K562 (cell line): ENCODE data around the gene C6orf89. TPM values are rescaled to one million over a fixed set of nuclear protein-coding genes. Genes with fewer than 3 reads are reported as not detected.

ENCODE experiments used
- ARID3A ChIP-seq: IDR thresholded peaks from 2 replicates; pipeline ENCODE4 v1.6.1; 2012; ENCODE audit warnings: low read depth, low read length, improper control_type of control experiment, borderline replicate concordance
- BRD4 ChIP-seq: fragments of 200-600 bp; sonication (generic); IDR thresholded peaks from 2 replicates; pipeline ENCODE4 v1.6.1; 2017; ENCODE audit warnings: inconsistent platforms
- DACH1 ChIP-seq: fragments of 450-650 bp; IDR thresholded peaks from 2 replicates; pipeline ENCODE4 v1.6.1; 2018; ENCODE audit not compliant: partially characterized antibody
- ERF ChIP-seq: fragments of 450-650 bp; formaldehyde crosslinking; IDR thresholded peaks from 2 replicates; pipeline ENCODE4 v1.4.0; 2020; ENCODE audit warnings: mild to moderate bottlenecking, mixed read lengths
- ETS2 ChIP-seq: IDR thresholded peaks from 2 replicates; pipeline ENCODE4 v1.6.1; 2016; ENCODE audit warnings: borderline replicate concordance, missing genetic modification characterization, mild to moderate bottlenecking, moderate library complexity, missing compliant biosample characterization; ENCODE audit not compliant: poor library complexity, severe bottlenecking
- HEY1 ChIP-seq: fragments of 250-450 bp; sonication (Bioruptor Pico); IDR thresholded peaks from 2 replicates; pipeline ENCODE4 v1.5.0; 2020; ENCODE audit warnings: mild to moderate bottlenecking, moderate library complexity, borderline replicate concordance
- HMBOX1 ChIP-seq: sonication (generic); IDR thresholded peaks from 2 replicates; pipeline ENCODE4 v1.6.1; 2016
- HNRNPK ChIP-seq: fragments of 200-400 bp; formaldehyde crosslinking; IDR thresholded peaks from one replicate; pipeline ENCODE4 v1.6.1; 2018; ENCODE audit warnings: mild to moderate bottlenecking, low read depth, low read length; ENCODE audit not compliant: poor library complexity, severe bottlenecking
- MAFK ChIP-seq: IDR thresholded peaks from 2 replicates; pipeline ENCODE4 v1.6.1; 2011; ENCODE audit warnings: low read length, improper control_type of control experiment
- MXI1 ChIP-seq: IDR thresholded peaks from 2 replicates; pipeline ENCODE4 v1.6.1; 2011; ENCODE audit warnings: low read depth, mild to moderate bottlenecking, improper control_type of control experiment, low read length
- NFIC ChIP-seq: fragments of 450-650 bp; IDR thresholded peaks from 2 replicates; pipeline ENCODE4 v1.6.1; 2017; ENCODE audit warnings: mild to moderate bottlenecking, inconsistent platforms
- NR2C2 ChIP-seq, 2 experiments: fragments of 200-800 bp in 1 of 2; sonication (Bioruptor generic) in 1 of 2; sonication (generic) in 1 of 2; formaldehyde crosslinking in 1 of 2; IDR thresholded peaks; 2 replicates each; pipeline versions ENCODE4 v1.6.1 to v1.8.0; 2016 to 2022; ENCODE audit warnings: mild to moderate bottlenecking in 1 of 2, missing compliant biosample characterization in 1 of 2, missing genetic modification characterization in 1 of 2, missing genetic modification reagents in 1 of 2
- PRPF4 ChIP-seq: fragments of 200-400 bp; formaldehyde crosslinking; IDR thresholded peaks from one replicate; pipeline ENCODE4 v1.6.1; 2017; ENCODE audit warnings: low read length, low read depth, mild to moderate bottlenecking; ENCODE audit not compliant: insufficient read depth, poor library complexity, severe bottlenecking
- PYGO2 ChIP-seq: fragments of 450-650 bp; IDR thresholded peaks from 2 replicates; pipeline ENCODE4 v1.6.1; 2016; ENCODE audit warnings: mild to moderate bottlenecking, missing genetic modification characterization, moderate library complexity, missing compliant biosample characterization
- RNF2 ChIP-seq: sonication (generic); IDR thresholded peaks from 2 replicates; pipeline ENCODE4 v1.6.1; 2016
- SMARCC2 ChIP-seq: fragments of 450-650 bp; IDR thresholded peaks from 2 replicates; pipeline ENCODE4 v1.6.1; 2017; ENCODE audit warnings: antibody characterized with exemption, moderate library complexity, mild to moderate bottlenecking, low read depth
- SNRNP70 ChIP-seq: fragments of 200-400 bp; formaldehyde crosslinking; optimal IDR thresholded peaks from 2 replicates; pipeline ENCODE3; 2017; ENCODE audit warnings: low read depth, low read length
- TAF9B ChIP-seq: fragments of 450-650 bp; IDR thresholded peaks from 2 replicates; pipeline ENCODE4 v1.6.1; 2018; ENCODE audit warnings: mild to moderate bottlenecking; ENCODE audit not compliant: partially characterized antibody
- TEAD4 ChIP-seq, 2 experiments: sonication (generic) in 1 of 2; formaldehyde crosslinking in 1 of 2; IDR thresholded peaks; 2 replicates each; pipeline versions ENCODE4 v1.6.1 to v1.8.0; 2012 to 2022; ENCODE audit warnings: borderline replicate concordance in 1 of 2, inconsistent platforms in 1 of 2, low read length in 1 of 2, mild to moderate bottlenecking in 1 of 2, missing genetic modification reagents in 1 of 2
- TOE1 ChIP-seq, 2 experiments: fragments of 450-650 bp in 1 of 2; sonication (generic) in 1 of 2; formaldehyde crosslinking in 1 of 2; IDR thresholded peaks; 2 replicates each; pipeline versions ENCODE4 v1.7.1 to v1.8.0; 2016 to 2022; ENCODE audit warnings: borderline replicate concordance in 2 of 2, mild to moderate bottlenecking in 2 of 2, antibody characterized with exemption in 1 of 2, inconsistent platforms in 1 of 2, low read depth in 1 of 2, missing genetic modification reagents in 1 of 2, moderate library complexity in 1 of 2
- TRIM24 ChIP-seq, 2 experiments: fragments of 450-650 bp; IDR thresholded peaks; 2 replicates each; pipeline ENCODE4 v1.6.1; 2016
- TSC22D4 ChIP-seq: fragments of 450-650 bp; IDR thresholded peaks from 2 replicates; pipeline ENCODE4 v1.6.1; 2016; ENCODE audit warnings: missing genetic modification characterization, missing biosample characterization, control low read depth
- ZNF174 ChIP-seq: fragments of 250-450 bp; sonication (Bioruptor Pico); IDR thresholded peaks from 2 replicates; pipeline ENCODE4 v1.4.0; 2020; ENCODE audit warnings: mild to moderate bottlenecking
- ZNF311 ChIP-seq: fragments of 250-450 bp; sonication (Bioruptor Pico); IDR thresholded peaks from 2 replicates; pipeline ENCODE4 v1.4.0; 2020; ENCODE audit warnings: mild to moderate bottlenecking, moderate library complexity
- ZNF707 ChIP-seq: fragments of 250-450 bp; sonication (Bioruptor Pico); conservative IDR thresholded peaks from 2 replicates; pipeline ENCODE4 v1.8.0; 2022; ENCODE audit warnings: inconsistent platforms, mild to moderate bottlenecking, moderate library complexity
- ZSCAN29 ChIP-seq: fragments of 450-650 bp; IDR thresholded peaks from 2 replicates; pipeline ENCODE4 v1.6.1; 2017
- polyA plus RNA-seq, 8 experiments: library from polyadenylated mRNA; depleted of rRNA in 4 of 8; stranded (reverse) in 5 of 8; unstranded in 3 of 8; fragments of >200 nt; fragmentation: Nextera tagmentation in 2 of 8; fragmentation: Illumina TruSeq in 1 of 8; extraction: Ambion mirVana in 2 of 8; extraction: Trizol in 1 of 8; gene quantifications; 2 replicates each; pipeline versions ENCODE4 v1.2.1 to v1.2.3, GENCODE V29; 2011 to 2014; ENCODE audit warnings: inconsistent platforms in 1 of 8, missing spikeins in 1 of 8
- total RNA-seq, 7 experiments: library from RNA; depleted of rRNA in 6 of 7; stranded (reverse); fragments of >200 nt in 6 of 7; fragmentation: Illumina TruSeq in 2 of 7; extraction: Trizol in 2 of 7; gene quantifications; 2 replicates each; pipeline versions ENCODE4 v1.2.1 to v1.2.3, GENCODE V29; 2011 to 2021; ENCODE audit warnings: low replicate concordance in 1 of 7

The C6orf89 gene
- total and polyA plus RNA-seq, 9 of the 15 experiments (the other 6 are each of a cell fraction or from before 2014, with no cell fraction given): 35.2 to 111 (median 58.5) TPM

- TF ChIP-seq MXI1 (peak; percentile 34; the same call in 1 of the 2 replicates), TSC22D4 (tag) (0 out of 2 replicates have a peak, but pooled peaks have one; percentile 33), NFIC (peak; percentile 53), BRD4 (peak; percentile 39; the same call in 1 of the 2 replicates), ERF (no peak), PYGO2 (tag) (no peak), ARID3A (peak; percentile 30; the same call in 1 of the 2 replicates), ZNF707 (no peak), ZNF174 (no peak), RNF2 (0 out of 2 replicates have a peak, but pooled peaks have one; percentile 45), HEY1 (no peak), TRIM24 (IDR thresholded peaks at IDR 0.05) (peak in 1 of 2 experiments; percentile 55; a peak in 3 of 4 replicates), TOE1 (IDR thresholded peaks at IDR 0.05; ENCODE audit: borderline replicate concordance) (0 out of 2 replicates have a peak, but pooled peaks have one; percentile 40), TOE1 (CRISPR knock-in tag; IDR thresholded peaks at IDR 0.05; ENCODE audit: borderline replicate concordance, low read depth) (no peak), DACH1 (peak; percentile 98), HMBOX1 (peak; percentile 67), SNRNP70 (no peak), NR2C2 (CRISPR knock-in tag; IDR thresholded peaks at IDR 0.05) (no peak), NR2C2 (tag; IDR thresholded peaks at IDR 0.05) (peak; percentile 63), MAFK (no peak), ZSCAN29 (no peak), TAF9B (peak; percentile 61), PRPF4 (no peak), HNRNPK (no peak), SMARCC2 (peak; percentile 41; the same call in 1 of the 2 replicates), ETS2 (tag) (no peak), ZNF311 (no peak), TEAD4 (IDR thresholded peaks at IDR 0.05; ENCODE audit: low read length) (peak; percentile 88), TEAD4 (CRISPR knock-in tag; IDR thresholded peaks at IDR 0.05; ENCODE audit: borderline replicate concordance) (no peak)
Observed at GRCh38 chr6:36888654-36889481, 3.1 kb downstream of the C6orf89 start (continued).
